Breast epithelium (tissue), 4 donors: ENCODE measurements around the gene POP4. TPM values are rescaled to one million over a fixed set of nuclear protein-coding genes. Genes with fewer than 3 reads are reported as not detected.

ENCODE experiments used
- DNase-seq, 2 donors: peaks; one replicate each; pipeline ENCODE4 v3.0.0-alpha.2; 2019; ENCODE audit warnings: low spot score in 2 of 2
- H3K27ac ChIP-seq, 2 donors: fragments of 200-600 bp; sonication (generic) in 1 of 2; one replicate each; pipeline ENCODE4 v1.5.1; 2016 to 2019; ENCODE audit warnings: mild to moderate bottlenecking in 1 of 2
- H3K27me3 ChIP-seq, 2 donors: fragments of 200-600 bp; sonication (generic) in 1 of 2; one replicate each; pipeline versions ENCODE4 v1.5.1 to v1.6.0; 2017 to 2019; ENCODE audit warnings: control low read depth in 1 of 2, mild to moderate bottlenecking in 1 of 2
- H3K36me3 ChIP-seq: fragments of 200-600 bp; one replicate; pipeline ENCODE4 v1.5.1; 2019
- H3K4me1 ChIP-seq, 2 donors: fragments of 200-600 bp; sonication (generic); one replicate each; pipeline ENCODE4 v1.5.1; 2016 to 2019; ENCODE audit warnings: control low read depth in 1 of 2
- H3K4me3 ChIP-seq, 3 donors: fragments of 200-600 bp; sonication (generic); 1 replicate in 2 of 3; 2 replicates in 1 of 3; pipeline ENCODE4 v1.5.1; 2016 to 2019; ENCODE audit warnings: mild to moderate bottlenecking in 3 of 3, moderate library complexity in 2 of 3
- H3K9me3 ChIP-seq, 2 donors: fragments of 200-600 bp; sonication (generic) in 1 of 2; one replicate each; pipeline ENCODE4 v1.5.1; 2016 to 2019; ENCODE audit warnings: control low read depth in 1 of 2
- POLR2A ChIP-seq: fragments of 450-650 bp; IDR thresholded peaks from one replicate; pipeline ENCODE4 v1.6.1; 2016; ENCODE audit warnings: antibody characterized with exemption, mild to moderate bottlenecking, moderate library complexity
- POLR2AphosphoS5 ChIP-seq, 3 donors: sonication (generic); formaldehyde crosslinking; IDR thresholded peaks; one replicate each; pipeline ENCODE4 v1.6.1; 2017; ENCODE audit warnings: antibody characterized with exemption in 3 of 3
- intact Hi-C: fragments of 100-400 bp; cut with DNase I; formaldehyde crosslinking; loops from one replicate; pipeline ENCODE4 v1.15.1; 2023; ENCODE audit warnings: low total_unique reads
- total RNA-seq, 3 donors: library from RNA; depleted of rRNA; stranded (reverse); fragments of >200 nt; gene quantifications; one replicate each; pipeline ENCODE4 v1.1.0, GENCODE V29; 2016
- TF ChIP-seq, protein P1 (sequence below), 3 donors: fragments of 450-650 bp; IDR thresholded peaks; one replicate each; pipeline ENCODE4 v1.5.1; 2016 to 2017; ENCODE audit warnings: antibody characterized with exemption in 3 of 3, mild to moderate bottlenecking in 3 of 3, moderate library complexity in 3 of 3

Gene POP4
- total RNA-seq, 3 donors from 2014 or later = 52.1 to 63.7 (median 58.7) TPM

DNA sequence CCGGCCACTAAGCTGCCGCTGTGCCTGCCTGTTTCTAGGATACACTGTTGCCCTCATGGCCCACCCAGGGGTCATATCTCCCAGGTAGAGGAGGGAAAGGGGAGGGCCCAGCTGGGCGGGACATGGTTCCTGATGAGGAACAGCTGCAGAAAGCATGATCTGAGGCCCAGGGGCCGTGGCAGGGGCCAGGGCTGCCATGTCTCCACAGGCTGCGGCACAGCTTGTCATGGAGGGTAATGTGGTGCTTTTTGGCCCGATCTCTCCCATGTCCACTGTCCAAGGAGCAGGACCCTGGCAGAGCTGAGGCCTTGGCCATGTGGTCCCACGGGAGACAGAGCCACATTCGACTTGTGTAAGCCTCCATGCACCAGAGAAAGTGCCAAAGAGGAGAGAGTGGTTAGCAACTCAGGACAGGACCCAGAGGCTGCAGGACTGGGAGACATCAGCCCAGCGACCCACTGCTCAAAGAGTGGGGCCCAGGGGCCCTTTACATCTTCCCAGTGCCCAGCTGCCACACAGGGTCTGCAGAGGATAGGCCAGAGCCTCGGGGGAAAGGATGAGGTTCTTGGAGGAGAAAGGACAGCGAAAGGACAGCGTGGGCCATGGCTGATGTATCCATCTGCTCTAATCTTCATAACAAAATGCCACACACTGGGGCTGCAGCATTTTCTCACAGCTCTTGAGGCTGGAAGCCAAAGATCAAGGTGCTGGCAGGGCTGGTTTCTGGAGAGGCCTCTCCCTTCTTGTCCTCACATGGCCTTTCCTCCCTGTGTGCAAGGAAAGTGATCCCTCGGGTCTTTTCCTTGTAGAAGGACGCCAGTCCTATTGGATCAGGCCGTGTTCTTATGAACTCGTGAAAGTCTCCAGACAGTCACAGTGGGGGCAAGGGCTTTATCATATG lies 11.5 kb downstream of the POP4 start:
- Histone ChIP-seq H3K27ac (no peak overlapping the region), H3K4me1 (no peaks in the 10 kb centered on the region), H3K27me3 (no peaks in the 10 kb centered on the region), H3K9me3 (no peaks in the 10 kb centered on the region), H3K36me3 (peaks cover 7% of the 10 kb centered on the region), H3K4me3 (no peak overlapping the region)
- intact Hi-C loops = no loop called here
- no peak for DNase-seq
- no peak for TF ChIP-seq POLR2A
- TF ChIP-seq, protein P1, sequence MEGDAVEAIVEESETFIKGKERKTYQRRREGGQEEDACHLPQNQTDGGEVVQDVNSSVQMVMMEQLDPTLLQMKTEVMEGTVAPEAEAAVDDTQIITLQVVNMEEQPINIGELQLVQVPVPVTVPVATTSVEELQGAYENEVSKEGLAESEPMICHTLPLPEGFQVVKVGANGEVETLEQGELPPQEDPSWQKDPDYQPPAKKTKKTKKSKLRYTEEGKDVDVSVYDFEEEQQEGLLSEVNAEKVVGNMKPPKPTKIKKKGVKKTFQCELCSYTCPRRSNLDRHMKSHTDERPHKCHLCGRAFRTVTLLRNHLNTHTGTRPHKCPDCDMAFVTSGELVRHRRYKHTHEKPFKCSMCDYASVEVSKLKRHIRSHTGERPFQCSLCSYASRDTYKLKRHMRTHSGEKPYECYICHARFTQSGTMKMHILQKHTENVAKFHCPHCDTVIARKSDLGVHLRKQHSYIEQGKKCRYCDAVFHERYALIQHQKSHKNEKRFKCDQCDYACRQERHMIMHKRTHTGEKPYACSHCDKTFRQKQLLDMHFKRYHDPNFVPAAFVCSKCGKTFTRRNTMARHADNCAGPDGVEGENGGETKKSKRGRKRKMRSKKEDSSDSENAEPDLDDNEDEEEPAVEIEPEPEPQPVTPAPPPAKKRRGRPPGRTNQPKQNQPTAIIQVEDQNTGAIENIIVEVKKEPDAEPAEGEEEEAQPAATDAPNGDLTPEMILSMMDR (IDR thresholded peaks at IDR 0.05) = no peak
- TF ChIP-seq POLR2AphosphoS5 (IDR thresholded peaks at IDR 0.05) = no peak

DNA sequence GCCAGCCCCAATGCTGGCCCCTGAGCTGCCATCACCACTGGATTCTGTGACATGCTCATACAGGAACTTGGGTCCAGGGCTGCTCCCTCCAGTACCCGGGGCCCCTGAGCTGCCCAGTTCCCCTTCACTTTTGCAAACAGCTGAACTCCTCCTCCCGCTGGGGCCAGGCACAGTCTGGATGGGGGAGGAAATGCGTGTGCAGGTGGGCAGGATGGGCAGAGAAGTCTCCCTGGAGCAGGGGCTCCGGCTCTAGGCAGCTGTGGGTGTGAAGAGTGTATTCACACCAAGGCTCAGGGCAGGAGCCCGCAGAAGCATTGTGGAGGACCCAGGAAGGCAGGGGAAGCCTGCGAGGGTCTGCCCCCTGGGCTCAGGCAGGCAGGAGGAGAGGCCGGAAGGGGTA lies 12.4 kb downstream of the POP4 start:
- H3K4me1 ChIP-seq = no peaks in the 10 kb centered on the region
- peaks cover 6% of the 10 kb centered on the region for H3K36me3 ChIP-seq
- no peaks in the 10 kb centered on the region for H3K27me3 ChIP-seq
- no peaks in the 10 kb centered on the region for H3K9me3 ChIP-seq
- DNase-seq = no peak
- no peak overlapping the region for H3K4me3 ChIP-seq
- no peak overlapping the region for H3K27ac ChIP-seq
- intact Hi-C loops = no loop called here
- TF ChIP-seq, protein P1 (IDR thresholded peaks at IDR 0.05) = no peak
- no peak for TF ChIP-seq POLR2A
- TF ChIP-seq POLR2AphosphoS5 (IDR thresholded peaks at IDR 0.05) = no peak

DNA sequence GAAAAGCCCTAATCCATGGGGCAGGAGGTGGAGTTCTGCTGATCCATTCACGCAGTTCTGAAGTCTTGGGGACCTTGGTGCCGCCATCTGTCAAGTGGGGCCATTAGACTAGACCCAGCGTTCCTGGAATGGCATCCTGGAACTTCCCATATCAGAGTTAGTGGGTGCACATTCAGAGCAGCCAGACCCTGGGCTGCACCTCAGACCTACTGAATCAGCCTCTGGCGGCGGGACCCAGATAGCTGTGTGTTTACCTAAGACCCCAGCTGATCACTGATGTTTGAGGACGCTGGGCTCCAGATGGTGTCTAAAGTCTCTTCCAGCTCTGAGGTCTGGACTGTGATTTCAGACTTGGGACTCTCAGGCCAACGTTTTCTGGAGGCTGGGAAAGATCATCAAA lies 12.8 kb downstream of the POP4 start:
- intact Hi-C loops = no loop called here
- H3K27ac ChIP-seq = no peak overlapping the region
- DNase-seq = no peak
- H3K4me3 ChIP-seq = no peak overlapping the region
- no peaks in the 10 kb centered on the region for H3K27me3 ChIP-seq
- TF ChIP-seq, protein P1 (IDR thresholded peaks at IDR 0.05) = no peak
- TF ChIP-seq POLR2AphosphoS5 (IDR thresholded peaks at IDR 0.05) (no peak), POLR2A (no peak)
- no peaks in the 10 kb centered on the region for H3K4me1 ChIP-seq
- H3K9me3 ChIP-seq = no peaks in the 10 kb centered on the region
- peaks cover 2% of the 10 kb centered on the region for H3K36me3 ChIP-seq

DNA sequence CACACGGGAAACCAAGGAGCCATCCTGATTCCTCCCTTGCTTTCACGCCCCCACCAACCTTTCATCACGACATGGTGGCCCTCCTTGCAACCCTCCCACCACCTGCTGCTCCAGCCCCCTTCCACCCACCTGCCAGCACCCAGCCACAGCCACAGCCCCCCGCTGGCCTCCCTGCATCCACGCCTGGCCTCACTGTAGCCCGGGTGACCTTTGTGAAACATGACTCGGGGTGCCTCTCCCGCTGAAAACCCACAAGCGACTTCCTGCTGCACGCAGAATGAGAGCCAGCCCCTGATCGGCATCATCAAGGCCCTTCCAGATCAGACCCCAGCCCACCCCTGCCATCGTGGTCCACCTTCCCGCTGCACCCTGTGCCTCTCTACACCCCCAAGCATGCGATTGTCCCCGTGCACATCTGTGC lies 14.9 kb downstream of the POP4 start:
- Histone ChIP-seq H3K4me3 (no peak overlapping the region), H3K27ac (no peak overlapping the region), H3K4me1 (no peaks in the 10 kb centered on the region), H3K36me3 (no peaks in the 10 kb centered on the region), H3K27me3 (no peaks in the 10 kb centered on the region), H3K9me3 (no peaks in the 10 kb centered on the region)
- intact Hi-C loops = loop anchor here (1.0 kb wide), 1 partner anchor 14 kb away; no protein-coding TSS in a partner anchor
- DNase-seq = no peak
- TF ChIP-seq POLR2A (no peak), POLR2AphosphoS5 (IDR thresholded peaks at IDR 0.05) (no peak)
- TF ChIP-seq, protein P1 (IDR thresholded peaks at IDR 0.05) = no peak
